Karpas-422 (cell line): ENCODE data around the gene VPS13A. TPM values are rescaled to one million over a fixed set of nuclear protein-coding genes. Genes with fewer than 3 reads are reported as not detected.

ENCODE experiments used
- DNase-seq: peaks from one replicate; pipeline ENCODE4 v3.0.0-alpha.2; 2015
- H2AFZ ChIP-seq: fragments of 200-600 bp; sonication (generic); 2 replicates; pipeline ENCODE4 v1.6.1; 2014; ENCODE audit warnings: antibody characterized with exemption, low read length, mixed read lengths
- H3K27ac ChIP-seq: fragments of 200-600 bp; sonication (generic); 2 replicates; pipeline ENCODE4 v1.5.1; 2014; ENCODE audit warnings: mild to moderate bottlenecking, low read length, moderate library complexity
- H3K27me3 ChIP-seq: fragments of 200-600 bp; sonication (generic); 2 replicates; pipeline ENCODE4 v1.6.1; 2014; ENCODE audit warnings: low read length, mixed read lengths
- H3K36me3 ChIP-seq: fragments of 200-600 bp; sonication (generic); 2 replicates; pipeline ENCODE4 v1.6.1; 2014; ENCODE audit warnings: low read length, mixed read lengths; ENCODE audit not compliant: insufficient read depth
- H3K4me1 ChIP-seq: fragments of 200-600 bp; sonication (generic); 2 replicates; pipeline ENCODE4 v1.6.1; 2014; ENCODE audit warnings: mild to moderate bottlenecking, low read length, mixed read lengths
- H3K4me2 ChIP-seq: fragments of 200-600 bp; sonication (generic); 2 replicates; pipeline ENCODE4 v1.6.1; 2014; ENCODE audit warnings: low read length, low read depth, mild to moderate bottlenecking; ENCODE audit not compliant: poor library complexity, severe bottlenecking
- H3K4me3 ChIP-seq: fragments of 200-600 bp; sonication (generic); 2 replicates; pipeline ENCODE4 v1.5.1; 2014; ENCODE audit warnings: mild to moderate bottlenecking, antibody characterized with exemption, low read length, mixed read lengths
- H3K79me2 ChIP-seq: fragments of 200-600 bp; sonication (generic); 2 replicates; pipeline ENCODE4 v1.6.1; 2014; ENCODE audit warnings: mild to moderate bottlenecking, low read length, mixed read lengths
- H3K9ac ChIP-seq: fragments of 200-600 bp; sonication (generic); 2 replicates; pipeline ENCODE4 v1.6.0; 2014; ENCODE audit warnings: low read length
- H3K9me2 ChIP-seq: fragments of 200-600 bp; sonication (generic), shearing (Covaris generic); replicated peaks from 2 replicates; pipeline ENCODE4 v1.6.0; 2014; ENCODE audit warnings: mild to moderate bottlenecking, low read length, moderate library complexity; ENCODE audit not compliant: insufficient read depth
- H3K9me3 ChIP-seq: fragments of 300-700, 200-600 bp; sonication (generic); 2 replicates; pipeline ENCODE4 v1.6.1; 2014; ENCODE audit warnings: low read length, mixed read lengths
- H4K20me1 ChIP-seq: fragments of 200-600 bp; sonication (generic); 2 replicates; pipeline ENCODE4 v1.6.1; 2014; ENCODE audit warnings: mild to moderate bottlenecking, antibody characterized with exemption, low read length, low read depth; ENCODE audit not compliant: insufficient read depth
- total RNA-seq: library from RNA; depleted of rRNA; stranded (reverse); fragments of >200 nt; shearing (Covaris generic); gene quantifications from 2 replicates; pipeline ENCODE4 v1.2.3, GENCODE V29; 2014; ENCODE audit warnings: low replicate concordance

The VPS13A gene
- total RNA-seq, 1 experiment from 2014 or later = 141 TPM

- no peak overlapping the region for H3K4me3 ChIP-seq
- no peaks in the 10 kb centered on the region for H3K27me3 ChIP-seq
- H3K4me2 ChIP-seq = no peak overlapping the region
- DNase-seq = no peak
- no peak overlapping the region for H3K9ac ChIP-seq
- no peaks in the 10 kb centered on the region; the same call in 1 of the 2 replicates for H3K4me1 ChIP-seq
- no peaks in the 10 kb centered on the region for H3K9me3 ChIP-seq
- no peak overlapping the region for H3K27ac ChIP-seq
- H3K9me2 ChIP-seq = no peaks in the 10 kb centered on the region
- H3K36me3 ChIP-seq = no peaks in the 10 kb centered on the region
- no peaks in the 10 kb centered on the region for H4K20me1 ChIP-seq
- H3K79me2 ChIP-seq = no peaks in the 10 kb centered on the region
- H2AFZ ChIP-seq = no peak overlapping the region
Measured at GRCh38 chr9:77421506-77422265, 244.4 kb downstream of the VPS13A start.

- Histone ChIP-seq H3K36me3 (no peaks in the 10 kb centered on the region), H3K9me3 (no peaks in the 10 kb centered on the region), H2AFZ (no peak overlapping the region), H3K9ac (no peak overlapping the region), H3K4me1 (no peaks in the 10 kb centered on the region; the same call in 1 of the 2 replicates), H3K27ac (no peak overlapping the region), H3K4me3 (no peak overlapping the region), H3K27me3 (no peaks in the 10 kb centered on the region), H4K20me1 (no peaks in the 10 kb centered on the region), H3K79me2 (no peaks in the 10 kb centered on the region), H3K9me2 (no peaks in the 10 kb centered on the region), H3K4me2 (no peak overlapping the region)
- no peak for DNase-seq
Measured at GRCh38 chr9:77422969-77423368, 245.6 kb downstream of the VPS13A start.

GRCh38 chr9:77423841-77424240 is 246.5 kb downstream of the VPS13A start:
- no peaks in the 10 kb centered on the region for H3K9me3 ChIP-seq
- DNase-seq = no peak
- no peak overlapping the region for H3K4me2 ChIP-seq
- no peaks in the 10 kb centered on the region for H3K27me3 ChIP-seq
- H3K27ac ChIP-seq = no peak overlapping the region
- no peaks in the 10 kb centered on the region for H3K79me2 ChIP-seq
- no peak overlapping the region for H3K4me3 ChIP-seq
- H2AFZ ChIP-seq = no peak overlapping the region
- H3K36me3 ChIP-seq = no peaks in the 10 kb centered on the region
- no peaks in the 10 kb centered on the region for H4K20me1 ChIP-seq
- no peaks in the 10 kb centered on the region; the same call in 1 of the 2 replicates for H3K4me1 ChIP-seq
- no peaks in the 10 kb centered on the region for H3K9me2 ChIP-seq
- H3K9ac ChIP-seq = no peak overlapping the region

GRCh38 chr9:77424993-77425392 is 247.7 kb downstream of the VPS13A start:
- Histone ChIP-seq H3K4me1 (no peaks in the 10 kb centered on the region), H3K79me2 (no peaks in the 10 kb centered on the region), H3K4me3 (no peak overlapping the region), H3K27me3 (no peaks in the 10 kb centered on the region), H3K9me2 (no peaks in the 10 kb centered on the region), H3K36me3 (no peaks in the 10 kb centered on the region), H4K20me1 (no peaks in the 10 kb centered on the region), H3K4me2 (no peak overlapping the region), H3K27ac (no peak overlapping the region), H2AFZ (no peak overlapping the region), H3K9ac (no peak overlapping the region), H3K9me3 (no peaks in the 10 kb centered on the region)
- no peak for DNase-seq

GRCh38 chr9:77426712-77427111 is 249.4 kb downstream of the VPS13A start:
- Histone ChIP-seq H3K36me3 (no peaks in the 10 kb centered on the region), H3K4me1 (no peaks in the 10 kb centered on the region), H3K9ac (no peak overlapping the region), H3K9me3 (no peaks in the 10 kb centered on the region), H3K4me3 (no peak overlapping the region), H2AFZ (no peak overlapping the region), H3K9me2 (no peaks in the 10 kb centered on the region), H3K4me2 (no peak overlapping the region), H4K20me1 (no peaks in the 10 kb centered on the region), H3K27ac (no peak overlapping the region), H3K79me2 (no peaks in the 10 kb centered on the region), H3K27me3 (no peaks in the 10 kb centered on the region)
- DNase-seq = no peak

GRCh38 chr9:77427256-77427927 is 250.1 kb downstream of the VPS13A start:
- H3K9me3 ChIP-seq = no peaks in the 10 kb centered on the region
- no peak overlapping the region for H3K9ac ChIP-seq
- no peak overlapping the region for H3K4me2 ChIP-seq
- no peaks in the 10 kb centered on the region for H4K20me1 ChIP-seq
- H3K27ac ChIP-seq = no peak overlapping the region
- H3K36me3 ChIP-seq = no peaks in the 10 kb centered on the region
- H3K27me3 ChIP-seq = no peaks in the 10 kb centered on the region
- no peak overlapping the region for H2AFZ ChIP-seq
- no peaks in the 10 kb centered on the region for H3K79me2 ChIP-seq
- H3K4me3 ChIP-seq = no peak overlapping the region
- H3K9me2 ChIP-seq = no peaks in the 10 kb centered on the region
- no peaks in the 10 kb centered on the region for H3K4me1 ChIP-seq
- no peak for DNase-seq

- Histone ChIP-seq H3K9me3 (no peaks in the 10 kb centered on the region), H3K4me3 (no peak overlapping the region), H2AFZ (no peak overlapping the region), H4K20me1 (no peaks in the 10 kb centered on the region), H3K4me2 (no peak overlapping the region), H3K79me2 (no peaks in the 10 kb centered on the region), H3K9me2 (no peaks in the 10 kb centered on the region), H3K36me3 (no peaks in the 10 kb centered on the region), H3K9ac (no peak overlapping the region), H3K27me3 (no peaks in the 10 kb centered on the region), H3K27ac (no peak overlapping the region), H3K4me1 (peaks cover 6% of the 10 kb centered on the region)
- DNase-seq = no peak
Measured at GRCh38 chr9:77429928-77430327, 252.6 kb downstream of the VPS13A start.

- Histone ChIP-seq H2AFZ (no peak overlapping the region), H3K79me2 (no peaks in the 10 kb centered on the region), H3K4me1 (peaks cover 6% of the 10 kb centered on the region), H3K27ac (no peak overlapping the region), H3K4me2 (no peak overlapping the region), H4K20me1 (no peaks in the 10 kb centered on the region), H3K4me3 (no peak overlapping the region), H3K36me3 (no peaks in the 10 kb centered on the region), H3K9me2 (no peaks in the 10 kb centered on the region), H3K9me3 (no peaks in the 10 kb centered on the region), H3K27me3 (no peaks in the 10 kb centered on the region), H3K9ac (no peak overlapping the region)
- DNase-seq = no peak
Measured at GRCh38 chr9:77432053-77432452, 254.7 kb downstream of the VPS13A start.
